ENCODE results near the gene ANO2.

DNA sequence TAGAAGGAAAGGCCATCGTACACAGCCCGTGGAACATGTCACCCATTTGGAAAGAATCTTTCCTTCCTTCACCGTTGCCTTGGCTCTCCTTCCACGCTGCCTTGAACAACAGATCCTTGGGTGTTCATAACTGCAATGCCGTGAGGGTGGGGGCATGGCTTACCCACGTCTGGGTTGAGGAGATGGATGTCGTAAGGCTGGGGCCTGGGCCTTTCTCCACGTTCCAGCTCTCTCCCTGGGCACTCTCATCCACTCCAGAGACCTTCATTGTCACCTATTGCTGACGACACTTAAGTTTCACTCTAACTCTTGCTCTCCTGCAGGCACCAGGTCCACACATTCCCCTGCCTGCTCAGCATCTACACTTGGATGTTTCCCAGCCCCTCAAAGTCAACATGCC is 19.4 kb downstream of the ANO2 start:
- TF ChIP-seq CEBPB (IDR thresholded peaks at IDR 0.05) (no peak), RAD21 (IDR thresholded peaks at IDR 0.05; ENCODE audit: low read depth) (no peak), TAF1 (IDR thresholded peaks at IDR 0.05; ENCODE audit: low read depth) (no peak), ZBTB7A (IDR thresholded peaks at IDR 0.05; ENCODE audit: low read depth) (no peak), EP300 (IDR thresholded peaks at IDR 0.05; ENCODE audit: borderline replicate concordance) (no peak), TCF12 (IDR thresholded peaks at IDR 0.05; ENCODE audit: low read depth) (no peak), CREB1 (IDR thresholded peaks at IDR 0.05; ENCODE audit: low read depth) (no peak), EGR1 (IDR thresholded peaks at IDR 0.05) (no peak), NFIC (IDR thresholded peaks at IDR 0.05) (no peak), TEAD4 (IDR thresholded peaks at IDR 0.05) (no peak)
- TF ChIP-seq, protein P1, sequence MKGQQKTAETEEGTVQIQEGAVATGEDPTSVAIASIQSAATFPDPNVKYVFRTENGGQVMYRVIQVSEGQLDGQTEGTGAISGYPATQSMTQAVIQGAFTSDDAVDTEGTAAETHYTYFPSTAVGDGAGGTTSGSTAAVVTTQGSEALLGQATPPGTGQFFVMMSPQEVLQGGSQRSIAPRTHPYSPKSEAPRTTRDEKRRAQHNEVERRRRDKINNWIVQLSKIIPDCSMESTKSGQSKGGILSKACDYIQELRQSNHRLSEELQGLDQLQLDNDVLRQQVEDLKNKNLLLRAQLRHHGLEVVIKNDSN (IDR thresholded peaks at IDR 0.05), result no peak
- TF ChIP-seq, protein P2, sequence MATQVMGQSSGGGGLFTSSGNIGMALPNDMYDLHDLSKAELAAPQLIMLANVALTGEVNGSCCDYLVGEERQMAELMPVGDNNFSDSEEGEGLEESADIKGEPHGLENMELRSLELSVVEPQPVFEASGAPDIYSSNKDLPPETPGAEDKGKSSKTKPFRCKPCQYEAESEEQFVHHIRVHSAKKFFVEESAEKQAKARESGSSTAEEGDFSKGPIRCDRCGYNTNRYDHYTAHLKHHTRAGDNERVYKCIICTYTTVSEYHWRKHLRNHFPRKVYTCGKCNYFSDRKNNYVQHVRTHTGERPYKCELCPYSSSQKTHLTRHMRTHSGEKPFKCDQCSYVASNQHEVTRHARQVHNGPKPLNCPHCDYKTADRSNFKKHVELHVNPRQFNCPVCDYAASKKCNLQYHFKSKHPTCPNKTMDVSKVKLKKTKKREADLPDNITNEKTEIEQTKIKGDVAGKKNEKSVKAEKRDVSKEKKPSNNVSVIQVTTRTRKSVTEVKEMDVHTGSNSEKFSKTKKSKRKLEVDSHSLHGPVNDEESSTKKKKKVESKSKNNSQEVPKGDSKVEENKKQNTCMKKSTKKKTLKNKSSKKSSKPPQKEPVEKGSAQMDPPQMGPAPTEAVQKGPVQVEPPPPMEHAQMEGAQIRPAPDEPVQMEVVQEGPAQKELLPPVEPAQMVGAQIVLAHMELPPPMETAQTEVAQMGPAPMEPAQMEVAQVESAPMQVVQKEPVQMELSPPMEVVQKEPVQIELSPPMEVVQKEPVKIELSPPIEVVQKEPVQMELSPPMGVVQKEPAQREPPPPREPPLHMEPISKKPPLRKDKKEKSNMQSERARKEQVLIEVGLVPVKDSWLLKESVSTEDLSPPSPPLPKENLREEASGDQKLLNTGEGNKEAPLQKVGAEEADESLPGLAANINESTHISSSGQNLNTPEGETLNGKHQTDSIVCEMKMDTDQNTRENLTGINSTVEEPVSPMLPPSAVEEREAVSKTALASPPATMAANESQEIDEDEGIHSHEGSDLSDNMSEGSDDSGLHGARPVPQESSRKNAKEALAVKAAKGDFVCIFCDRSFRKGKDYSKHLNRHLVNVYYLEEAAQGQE (IDR thresholded peaks at IDR 0.05; ENCODE audit: low read depth), result no peak
- TF ChIP-seq, protein P3, sequence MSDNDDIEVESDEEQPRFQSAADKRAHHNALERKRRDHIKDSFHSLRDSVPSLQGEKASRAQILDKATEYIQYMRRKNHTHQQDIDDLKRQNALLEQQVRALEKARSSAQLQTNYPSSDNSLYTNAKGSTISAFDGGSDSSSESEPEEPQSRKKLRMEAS (IDR thresholded peaks at IDR 0.05), result no peak
